Right atrium auricular region (tissue), 2 donors: ENCODE results near the gene SPAG16. TPM values are rescaled to one million over a fixed set of nuclear protein-coding genes. Genes with fewer than 3 reads are reported as not detected.

Experiments used
- DNase-seq: peaks from one replicate; pipeline ENCODE4 v3.0.0-alpha.2; 2019; ENCODE audit warnings: low spot score
- H3K27ac ChIP-seq, 2 donors: fragments of 200-600 bp; sonication (generic); 1 replicate in 1 of 2; 2 replicates in 1 of 2; pipeline ENCODE4 v1.5.1; 2016 to 2019
- H3K27me3 ChIP-seq, 2 donors: fragments of 200-600 bp; sonication (generic); one replicate each; pipeline versions ENCODE4 v1.5.1 to v1.6.0; 2017 to 2019
- H3K36me3 ChIP-seq: fragments of 200-600 bp; sonication (generic); one replicate; pipeline ENCODE4 v1.5.1; 2016
- H3K4me1 ChIP-seq, 2 donors: fragments of 200-600 bp; sonication (generic); one replicate each; pipeline versions ENCODE4 v1.5.1 to v1.6.0; 2017 to 2019
- H3K4me3 ChIP-seq, 2 donors: fragments of 200-600 bp; sonication (generic); 1 replicate in 1 of 2; 2 replicates in 1 of 2; pipeline ENCODE4 v1.5.1; 2017 to 2019; ENCODE audit warnings: mild to moderate bottlenecking in 1 of 2, moderate library complexity in 1 of 2
- H3K9me3 ChIP-seq, 2 donors: fragments of 200-600 bp; sonication (generic); one replicate each; pipeline ENCODE4 v1.5.1; 2019
- CTCF ChIP-seq, 2 donors: fragments of 200-600 bp; sonication (generic); IDR thresholded peaks; one replicate each; pipeline ENCODE4 v1.5.1; 2019; ENCODE audit warnings: antibody characterized with exemption in 2 of 2
- total RNA-seq, 2 donors: library from RNA; depleted of rRNA; stranded (reverse); fragments of >200 nt; gene quantifications; one replicate each; pipeline ENCODE4 v1.1.0, GENCODE V29; 2016

The SPAG16 gene
- total RNA-seq, 2 donors from 2014 or later, result 17.3 to 18.3 TPM

GRCh38 chr2:214076527-214076926 lies 792.3 kb downstream of the SPAG16 start:
- TF ChIP-seq CTCF (IDR thresholded peaks at IDR 0.05), result no peak
- H3K27me3 ChIP-seq, result no peaks in the 10 kb centered on the region
- H3K27ac ChIP-seq, result no peak overlapping the region
- no peak for DNase-seq
- no peaks in the 10 kb centered on the region for H3K4me1 ChIP-seq
- H3K4me3 ChIP-seq, result no peak overlapping the region
- no peaks in the 10 kb centered on the region for H3K36me3 ChIP-seq
- no peaks in the 10 kb centered on the region for H3K9me3 ChIP-seq

GRCh38 chr2:214077727-214078126 lies 793.5 kb downstream of the SPAG16 start:
- Histone ChIP-seq H3K9me3 (no peaks in the 10 kb centered on the region), H3K27ac (no peak overlapping the region), H3K4me1 (no peaks in the 10 kb centered on the region), H3K4me3 (no peak overlapping the region), H3K27me3 (no peaks in the 10 kb centered on the region), H3K36me3 (no peaks in the 10 kb centered on the region)
- DNase-seq, result no peak
- no peak for TF ChIP-seq CTCF (IDR thresholded peaks at IDR 0.05)

- TF ChIP-seq CTCF (IDR thresholded peaks at IDR 0.05), result no peak
- no peak overlapping the region for H3K4me3 ChIP-seq
- DNase-seq, result no peak
- H3K27ac ChIP-seq, result no peak overlapping the region
- no peaks in the 10 kb centered on the region for H3K27me3 ChIP-seq
- H3K36me3 ChIP-seq, result no peaks in the 10 kb centered on the region
- H3K9me3 ChIP-seq, result no peaks in the 10 kb centered on the region
- H3K4me1 ChIP-seq, result no peaks in the 10 kb centered on the region
Measured at GRCh38 chr2:214079032-214079431, 794.8 kb downstream of the SPAG16 start.

GRCh38 chr2:214088536-214088935 lies 804.3 kb downstream of the SPAG16 start:
- no peak for TF ChIP-seq CTCF (IDR thresholded peaks at IDR 0.05)
- H3K4me1 ChIP-seq, result no peaks in the 10 kb centered on the region
- no peaks in the 10 kb centered on the region for H3K36me3 ChIP-seq
- H3K27me3 ChIP-seq, result no peaks in the 10 kb centered on the region
- no peak for DNase-seq
- H3K9me3 ChIP-seq, result no peaks in the 10 kb centered on the region
- H3K27ac ChIP-seq, result no peak overlapping the region
- H3K4me3 ChIP-seq, result no peak overlapping the region

DNA sequence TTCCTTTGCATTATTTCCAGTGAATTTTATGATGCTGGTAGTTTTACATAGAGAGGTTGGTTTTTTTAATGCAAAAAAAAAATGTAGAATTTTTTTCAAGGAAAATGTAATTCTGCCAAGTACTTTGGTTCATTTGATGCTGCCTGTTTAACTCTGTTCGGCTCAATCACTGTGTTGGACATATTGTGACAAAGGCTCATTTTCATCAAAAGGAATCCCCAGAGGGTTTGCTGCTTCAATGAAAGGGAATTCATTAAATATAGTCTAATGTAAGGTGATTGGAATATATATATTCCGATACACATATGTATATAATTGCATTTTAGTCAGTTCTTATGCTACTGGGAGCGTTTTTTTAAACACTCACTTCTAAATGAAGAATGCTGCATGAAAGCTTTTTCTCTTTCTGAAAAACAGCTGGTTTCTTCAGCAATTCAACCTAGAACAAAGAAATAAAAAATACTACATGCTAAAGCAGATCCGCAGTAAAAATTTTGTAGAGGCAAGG lies 812.0 kb downstream of the SPAG16 start:
- no peak overlapping the region for H3K27ac ChIP-seq
- DNase-seq, result no peak

More for the DNA sequence above, 812.0 kb downstream of the SPAG16 start:
- TF ChIP-seq CTCF (IDR thresholded peaks at IDR 0.05), result no peak
- Histone ChIP-seq H3K4me1 (no peaks in the 10 kb centered on the region), H3K4me3 (no peak overlapping the region), H3K27me3 (no peaks in the 10 kb centered on the region), H3K36me3 (no peaks in the 10 kb centered on the region), H3K9me3 (no peaks in the 10 kb centered on the region)
